Measurements from ENCODE around the gene SEL1L2.

DNA sequence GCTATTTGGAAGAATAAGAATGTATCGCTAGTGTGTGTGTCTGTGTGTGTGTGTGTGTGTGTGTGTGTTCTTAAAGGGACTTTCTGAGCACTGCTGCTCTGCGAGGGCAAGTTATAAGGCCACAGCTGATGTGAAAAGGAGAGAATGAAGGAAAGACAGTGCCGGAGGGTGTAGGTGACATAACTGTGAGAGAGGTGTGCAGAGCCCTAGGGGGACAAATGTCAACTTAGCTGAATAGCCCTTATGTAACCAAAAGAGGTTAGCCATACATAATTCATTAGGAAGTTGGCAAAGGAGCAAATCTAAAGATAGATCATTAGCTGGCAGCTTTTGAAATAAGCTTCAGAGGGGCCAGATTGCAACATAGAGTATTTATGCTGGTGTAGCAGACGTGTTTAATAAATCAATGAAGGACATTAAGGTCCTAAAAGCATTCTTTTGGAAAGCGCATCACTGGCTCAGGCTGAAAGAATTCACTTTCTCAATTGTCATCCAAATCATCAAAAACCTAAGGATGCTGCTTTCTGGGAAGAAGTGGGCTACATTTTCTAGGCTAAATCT, 124.5 kb downstream of the SEL1L2 start:
- TF ChIP-seq POLR2A (IDR thresholded peaks at IDR 0.05; ENCODE audit: low read length) (no peak), GATA1 (IDR thresholded peaks at IDR 0.05; ENCODE audit: low read depth, low read length) (no peak)

Measured in erythroblast (primary cell).